Ovary (tissue), 3 donors: Measurements from ENCODE around the gene XRCC5.

Source experiments
- EP300 ChIP-seq: sonication (generic); formaldehyde crosslinking; IDR thresholded peaks from one replicate; pipeline ENCODE4 v1.6.1; 2017; ENCODE audit warnings: antibody characterized with exemption
- POLR2A ChIP-seq: fragments of 450-650 bp; IDR thresholded peaks from one replicate; pipeline ENCODE4 v1.6.1; 2017; ENCODE audit warnings: antibody characterized with exemption, mild to moderate bottlenecking, moderate library complexity
- TF ChIP-seq, protein P1 (sequence below), 3 donors: fragments of 450-650 bp in 2 of 3; fragments of 200-600 bp in 1 of 3; IDR thresholded peaks; one replicate each; pipeline versions ENCODE4 v1.5.1 to v1.8.0; 2016 to 2022; ENCODE audit warnings: antibody characterized with exemption in 3 of 3, mild to moderate bottlenecking in 1 of 3
- donor health status: DM: no; HTN: no; CAD: no.

DNA sequence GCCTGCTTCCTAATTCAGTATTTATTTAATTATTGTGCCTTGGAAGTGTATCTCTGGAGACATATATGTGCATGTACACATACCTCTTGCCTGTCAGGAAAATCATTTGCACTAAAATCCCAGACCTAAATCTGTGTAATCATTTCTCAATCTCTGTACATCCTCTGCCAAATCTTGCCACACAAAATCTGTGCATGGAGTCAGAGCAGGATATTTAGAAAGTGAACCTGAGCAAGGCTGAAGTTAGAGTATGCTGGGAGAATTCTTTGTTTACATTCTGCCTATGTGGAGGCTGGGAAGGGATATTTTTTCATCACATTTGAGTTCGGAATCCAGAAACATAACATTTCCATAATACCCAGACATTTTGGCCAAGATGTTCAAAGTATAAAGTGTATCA is 9.3 kb downstream of the XRCC5 start:
- TF ChIP-seq POLR2A = no peak
- TF ChIP-seq, protein P1, sequence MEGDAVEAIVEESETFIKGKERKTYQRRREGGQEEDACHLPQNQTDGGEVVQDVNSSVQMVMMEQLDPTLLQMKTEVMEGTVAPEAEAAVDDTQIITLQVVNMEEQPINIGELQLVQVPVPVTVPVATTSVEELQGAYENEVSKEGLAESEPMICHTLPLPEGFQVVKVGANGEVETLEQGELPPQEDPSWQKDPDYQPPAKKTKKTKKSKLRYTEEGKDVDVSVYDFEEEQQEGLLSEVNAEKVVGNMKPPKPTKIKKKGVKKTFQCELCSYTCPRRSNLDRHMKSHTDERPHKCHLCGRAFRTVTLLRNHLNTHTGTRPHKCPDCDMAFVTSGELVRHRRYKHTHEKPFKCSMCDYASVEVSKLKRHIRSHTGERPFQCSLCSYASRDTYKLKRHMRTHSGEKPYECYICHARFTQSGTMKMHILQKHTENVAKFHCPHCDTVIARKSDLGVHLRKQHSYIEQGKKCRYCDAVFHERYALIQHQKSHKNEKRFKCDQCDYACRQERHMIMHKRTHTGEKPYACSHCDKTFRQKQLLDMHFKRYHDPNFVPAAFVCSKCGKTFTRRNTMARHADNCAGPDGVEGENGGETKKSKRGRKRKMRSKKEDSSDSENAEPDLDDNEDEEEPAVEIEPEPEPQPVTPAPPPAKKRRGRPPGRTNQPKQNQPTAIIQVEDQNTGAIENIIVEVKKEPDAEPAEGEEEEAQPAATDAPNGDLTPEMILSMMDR (IDR thresholded peaks at IDR 0.05) = no peak
- TF ChIP-seq EP300 = no peak
